Islet of Langerhans (tissue), 1 donor: Measurements from ENCODE around the gene PAX9.

Source experiments
- FAIRE-seq: peaks from one replicate; lab custom pipeline; 2011; peaks lifted over from hg19 to GRCh38; lab: Jason Lieb, UNC

PAX9 gene

GRCh38 chr14:36661506-36662257, at the start of gene PAX9:
TSS of gene PAX9 (plus strand) at chr14:36661860. CDS start at chr14:36662090, 230 bp downstream.
- no peak for FAIRE-seq

GRCh38 chr14:36617824-36618223, 43.8 kb upstream of the PAX9 start:
- FAIRE-seq, result no peak

GRCh38 chr14:36618641-36619040, 43.0 kb upstream of the PAX9 start:
- FAIRE-seq, result no peak

GRCh38 chr14:36619131-36619530, 42.5 kb upstream of the PAX9 start:
- FAIRE-seq, result no peak

- no peak for FAIRE-seq
Observed at GRCh38 chr14:36619853-36620252, 41.8 kb upstream of the PAX9 start.

- FAIRE-seq, result no peak
Observed at GRCh38 chr14:36625014-36625413, 36.6 kb upstream of the PAX9 start.

- FAIRE-seq, result no peak
Observed at GRCh38 chr14:36625436-36625835, 36.2 kb upstream of the PAX9 start.

GRCh38 chr14:36626151-36626550, 35.5 kb upstream of the PAX9 start:
- no peak for FAIRE-seq

GRCh38 chr14:36627981-36628380, 33.7 kb upstream of the PAX9 start:
- FAIRE-seq, result no peak

- no peak for FAIRE-seq
Observed at GRCh38 chr14:36633580-36633979, 28.1 kb upstream of the PAX9 start.

GRCh38 chr14:36646664-36647416, 14.8 kb upstream of the PAX9 start:
- FAIRE-seq, result no peak

GRCh38 chr14:36647417-36647823, 14.2 kb upstream of the PAX9 start:
- FAIRE-seq, result no peak

- no peak for FAIRE-seq
Observed at GRCh38 chr14:36647824-36648753, 13.6 kb upstream of the PAX9 start.

GRCh38 chr14:36649872-36650650, 11.6 kb upstream of the PAX9 start:
- no peak for FAIRE-seq

GRCh38 chr14:36652542-36653201, 9.0 kb upstream of the PAX9 start:
- no peak for FAIRE-seq

- no peak for FAIRE-seq
Observed at GRCh38 chr14:36653413-36653812, 8.2 kb upstream of the PAX9 start.

- FAIRE-seq, result no peak
Observed at GRCh38 chr14:36653962-36654793, 7.5 kb upstream of the PAX9 start.

GRCh38 chr14:36654794-36655381, 6.8 kb upstream of the PAX9 start:
- no peak for FAIRE-seq

- FAIRE-seq, result no peak
Observed at GRCh38 chr14:36655571-36655962, 6.1 kb upstream of the PAX9 start.
